Measurements from ENCODE around the gene PHLDB2. TPM values are rescaled to one million over a fixed set of nuclear protein-coding genes. Genes with fewer than 3 reads are reported as not detected.

PHLDB2 gene
- total RNA-seq, 4 donors from 2014 or later = 63.6 to 154 (median 107) TPM

DNA sequence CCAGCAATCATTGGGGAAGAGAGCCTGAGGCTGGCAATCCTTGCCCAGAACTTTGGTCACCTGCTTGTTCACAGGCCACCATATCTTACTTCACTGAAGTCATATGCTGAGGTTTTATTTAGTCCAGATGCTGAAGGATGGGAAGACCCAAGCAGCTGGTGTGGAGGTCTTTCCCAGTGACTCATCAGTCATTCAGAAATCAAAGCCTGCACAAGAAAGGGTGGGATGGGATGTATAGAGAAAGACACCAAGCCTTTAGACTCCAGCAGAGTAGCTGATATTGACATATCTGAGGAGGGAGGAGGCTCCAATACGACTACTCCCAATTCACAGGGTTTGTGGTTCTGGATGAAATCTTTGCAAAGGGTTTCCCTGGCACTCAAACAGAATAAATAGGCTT lies 13.0 kb upstream of the PHLDB2 start:
- DNase-seq (ENCODE audit: extremely low spot score) = no peak
- Histone ChIP-seq H3K27ac (replicated peaks in 1 of 4) (no peak overlapping the region), H3K27me3 (no peaks in the 10 kb centered on the region), H3K9me3 (no peaks in the 10 kb centered on the region), H3K4me3 (no peak overlapping the region), H3K4me1 (peaks cover 0 to under 1% (median 0%) of the 10 kb centered on the region in 4 donors), H3K36me3 (no peaks in the 10 kb centered on the region)
- intact Hi-C loops (cut with DNase I) = no loop called here
- WGBS = 95% methylated on average over 1 of the region's 1 CpG
- TF ChIP-seq EP300 (IDR thresholded peaks at IDR 0.05) (no peak), POLR2AphosphoS5 (IDR thresholded peaks at IDR 0.05) (no peak), POLR2A (IDR thresholded peaks at IDR 0.05; ENCODE audit: low read depth) (no peak)
- TF ChIP-seq, protein P1, sequence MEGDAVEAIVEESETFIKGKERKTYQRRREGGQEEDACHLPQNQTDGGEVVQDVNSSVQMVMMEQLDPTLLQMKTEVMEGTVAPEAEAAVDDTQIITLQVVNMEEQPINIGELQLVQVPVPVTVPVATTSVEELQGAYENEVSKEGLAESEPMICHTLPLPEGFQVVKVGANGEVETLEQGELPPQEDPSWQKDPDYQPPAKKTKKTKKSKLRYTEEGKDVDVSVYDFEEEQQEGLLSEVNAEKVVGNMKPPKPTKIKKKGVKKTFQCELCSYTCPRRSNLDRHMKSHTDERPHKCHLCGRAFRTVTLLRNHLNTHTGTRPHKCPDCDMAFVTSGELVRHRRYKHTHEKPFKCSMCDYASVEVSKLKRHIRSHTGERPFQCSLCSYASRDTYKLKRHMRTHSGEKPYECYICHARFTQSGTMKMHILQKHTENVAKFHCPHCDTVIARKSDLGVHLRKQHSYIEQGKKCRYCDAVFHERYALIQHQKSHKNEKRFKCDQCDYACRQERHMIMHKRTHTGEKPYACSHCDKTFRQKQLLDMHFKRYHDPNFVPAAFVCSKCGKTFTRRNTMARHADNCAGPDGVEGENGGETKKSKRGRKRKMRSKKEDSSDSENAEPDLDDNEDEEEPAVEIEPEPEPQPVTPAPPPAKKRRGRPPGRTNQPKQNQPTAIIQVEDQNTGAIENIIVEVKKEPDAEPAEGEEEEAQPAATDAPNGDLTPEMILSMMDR (IDR thresholded peaks at IDR 0.05) = no peak

DNA sequence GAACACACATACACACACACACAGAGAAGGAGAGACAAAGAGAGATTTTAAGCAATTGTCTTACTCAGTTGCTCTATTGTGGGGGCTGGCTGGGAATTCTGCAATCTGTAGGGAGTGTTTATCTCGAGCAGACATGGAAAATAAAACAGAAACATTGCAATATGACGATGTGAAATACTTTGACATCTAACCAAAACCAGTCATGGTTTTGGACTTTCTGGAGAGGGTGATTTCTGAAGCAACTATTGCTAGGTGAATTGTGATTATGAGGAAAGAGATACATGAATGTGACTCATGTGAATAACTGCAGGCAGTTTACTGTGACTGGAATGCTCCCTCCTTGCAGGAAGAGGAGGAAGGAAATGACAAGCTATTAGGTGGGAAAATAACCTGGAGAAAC lies 12.3 kb upstream of the PHLDB2 start:
- no peaks in the 10 kb centered on the region for H3K9me3 ChIP-seq
- TF ChIP-seq EP300 (IDR thresholded peaks at IDR 0.05) (no peak), POLR2A (IDR thresholded peaks at IDR 0.05; ENCODE audit: low read depth) (no peak), POLR2AphosphoS5 (IDR thresholded peaks at IDR 0.05) (no peak)
- TF ChIP-seq, protein P1 (IDR thresholded peaks at IDR 0.05) = no peak

DNA sequence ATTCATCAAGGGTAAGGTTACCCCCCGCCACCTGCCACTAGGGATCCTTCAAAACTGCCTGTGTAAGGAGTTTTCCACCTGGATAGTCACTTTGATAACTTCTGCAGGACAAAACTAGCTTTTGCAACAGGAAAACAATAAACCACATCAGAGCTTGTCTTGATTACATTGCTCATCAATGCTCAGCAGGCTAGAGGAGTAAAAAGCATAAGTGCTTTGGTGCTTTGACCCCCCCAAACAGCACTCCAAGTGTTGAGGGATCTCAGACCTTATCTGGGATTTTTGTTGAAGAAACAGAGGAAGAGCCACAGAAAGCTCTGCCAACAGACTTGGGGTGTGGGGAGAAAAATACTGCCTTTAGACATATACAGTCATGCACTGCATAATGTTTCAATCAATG lies 10.8 kb upstream of the PHLDB2 start:
- WGBS = 100% methylated on average over 1 of the region's 1 CpG
- no peaks in the 10 kb centered on the region for H3K9me3 ChIP-seq

More for the DNA sequence above, 12.3 kb upstream of the PHLDB2 start:
- no peak overlapping the region for H3K4me3 ChIP-seq
- H3K4me1 ChIP-seq = peaks cover 1 to 7% (median 6%) of the 10 kb centered on the region in 4 donors
- 51% methylated on average over 2 of the region's 2 CpGs for WGBS
- DNase-seq (ENCODE audit: extremely low spot score) = no peak
- H3K27ac ChIP-seq (replicated peaks in 1 of 4) = no peak overlapping the region
- intact Hi-C loops (cut with DNase I) = no loop called here
- no peaks in the 10 kb centered on the region for H3K36me3 ChIP-seq
- no peaks in the 10 kb centered on the region for H3K27me3 ChIP-seq

DNA sequence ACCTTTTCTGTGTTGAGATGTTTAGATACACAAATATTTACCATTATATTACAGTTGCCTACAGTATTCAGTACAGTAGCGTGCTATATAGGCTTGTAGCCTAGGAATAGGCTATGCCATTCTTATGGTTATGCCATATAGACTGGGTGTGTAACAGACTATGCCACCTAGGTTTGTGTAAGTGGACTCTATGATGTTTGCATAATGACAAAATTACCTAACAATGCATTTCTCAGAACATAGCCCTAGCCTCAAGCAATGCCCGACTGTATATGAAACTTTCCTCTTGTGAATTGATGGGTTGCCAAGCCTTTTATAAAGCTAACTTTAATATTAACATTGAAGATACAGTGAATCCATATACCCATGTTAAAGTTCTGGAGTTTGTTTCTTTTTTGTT lies 10.3 kb upstream of the PHLDB2 start:
- intact Hi-C loops (cut with DNase I) = no loop called here
- peaks cover 11 to 27% (median 23%) of the 10 kb centered on the region in 4 donors for H3K4me1 ChIP-seq
- no peak overlapping the region for H3K27ac ChIP-seq (replicated peaks in 1 of 4)
- TF ChIP-seq, protein P1 (IDR thresholded peaks at IDR 0.05) = no peak
- no peak for TF ChIP-seq EP300 (IDR thresholded peaks at IDR 0.05)
- DNase-seq (ENCODE audit: extremely low spot score) = no peak
- H3K9me3 ChIP-seq = no peaks in the 10 kb centered on the region
- no peaks in the 10 kb centered on the region for H3K36me3 ChIP-seq
- no peaks in the 10 kb centered on the region for H3K27me3 ChIP-seq
- H3K4me3 ChIP-seq = no peak overlapping the region
- 47% methylated on average over 2 of the region's 2 CpGs for WGBS

More for the DNA sequence above, 10.8 kb upstream of the PHLDB2 start:
- TF ChIP-seq POLR2A (IDR thresholded peaks at IDR 0.05; ENCODE audit: low read depth) = no peak
- no peak for TF ChIP-seq EP300 (IDR thresholded peaks at IDR 0.05)
- TF ChIP-seq, protein P1 (IDR thresholded peaks at IDR 0.05) = no peak
- no peak for TF ChIP-seq POLR2AphosphoS5 (IDR thresholded peaks at IDR 0.05)
- Histone ChIP-seq H3K36me3 (no peaks in the 10 kb centered on the region), H3K4me1 (peaks cover 11 to 22% (median 18%) of the 10 kb centered on the region in 4 donors), H3K27ac (replicated peaks in 1 of 4) (no peak overlapping the region), H3K27me3 (no peaks in the 10 kb centered on the region), H3K4me3 (no peak overlapping the region)
- intact Hi-C loops (cut with DNase I) = no loop called here
- no peak for DNase-seq (ENCODE audit: extremely low spot score)

DNA sequence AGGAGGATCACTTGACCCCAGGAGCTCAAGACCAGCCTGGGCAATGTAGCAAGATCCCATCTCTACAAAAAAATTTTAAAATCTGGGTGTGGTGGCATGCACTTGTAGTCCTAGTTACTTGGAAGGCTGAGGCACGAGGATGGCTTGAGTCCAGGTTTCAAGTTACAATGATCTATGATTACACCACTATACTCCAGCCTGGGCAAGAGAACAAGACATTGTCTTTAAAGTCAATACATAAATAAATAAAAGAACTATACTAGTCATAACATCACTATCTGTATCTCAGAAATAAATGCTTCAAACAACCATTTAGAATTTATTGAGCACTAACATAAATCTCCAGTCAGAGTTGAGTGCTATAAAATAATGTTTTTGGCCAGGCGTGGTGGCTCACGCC lies 8.5 kb upstream of the PHLDB2 start:
- peaks cover 11 to 27% (median 25%) of the 10 kb centered on the region in 4 donors for H3K4me1 ChIP-seq
- TF ChIP-seq POLR2A (IDR thresholded peaks at IDR 0.05; ENCODE audit: low read depth) = no peak
- 83% methylated on average over 3 of the region's 3 CpGs for WGBS
- H3K4me3 ChIP-seq = no peak overlapping the region
- no peaks in the 10 kb centered on the region for H3K27me3 ChIP-seq
- H3K9me3 ChIP-seq = no peaks in the 10 kb centered on the region
- intact Hi-C loops (cut with DNase I) = loop anchor here (5.0 kb wide), 1 partner anchor 48 kb away; no protein-coding TSS in a partner anchor
- DNase-seq (ENCODE audit: extremely low spot score) = no peak
- H3K27ac ChIP-seq (replicated peaks in 1 of 4) = no peak overlapping the region
- no peaks in the 10 kb centered on the region for H3K36me3 ChIP-seq

Measured in esophagus muscularis mucosa (tissue), 4 donors.